Stimulated activated CD8-positive, alpha-beta memory T cell treated with anti-CD3 and anti-CD28 coated beads, Interleukin-4, amount 100 ng/mL, for 1 hour (primary cell): ENCODE data around the gene KRT76.
"Not testable (repeated sequence)": the region's sequence is repeated elsewhere in the genome, so short reads cannot be mapped to it uniquely, and the experiment has no call there.

Source experiments
- DNase-seq, 2 donors: peaks; one replicate each; pipeline ENCODE4 v3.0.0-alpha.2; 2020; ENCODE audit warnings: low read depth in 2 of 2, low spot score in 1 of 2

Gene KRT76

GRCh38 chr12:52797529-52797894 lies 20.4 kb upstream of the KRT76 start:
- no peak for DNase-seq

- no peak for DNase-seq
Measured at GRCh38 chr12:52796839-52797528, 19.8 kb upstream of the KRT76 start.

GRCh38 chr12:52796429-52796794 lies 19.3 kb upstream of the KRT76 start:
- no peak for DNase-seq

GRCh38 chr12:52795694-52796428 lies 18.7 kb upstream of the KRT76 start, which contains the start of gene KRT3:
TSS of gene KRT3 (minus strand) at chr12:52796117. CDS start at chr12:52796042, 75 bp downstream.
- DNase-seq = no peak

GRCh38 chr12:52795332-52795674 lies 18.2 kb upstream of the KRT76 start:
- not testable (repeated sequence) for DNase-seq

GRCh38 chr12:52794479-52795331 lies 17.6 kb upstream of the KRT76 start:
- DNase-seq = no peak

- no peak for DNase-seq
Measured at GRCh38 chr12:52792185-52793029, 15.3 kb upstream of the KRT76 start.

- no peak for DNase-seq
Measured at GRCh38 chr12:52791271-52792184, 14.4 kb upstream of the KRT76 start.

GRCh38 chr12:52790427-52791270 lies 13.5 kb upstream of the KRT76 start:
- DNase-seq = no peak

- no peak for DNase-seq
Measured at GRCh38 chr12:52789637-52790426, 12.7 kb upstream of the KRT76 start.

- no peak for DNase-seq
Measured at GRCh38 chr12:52788876-52789636, 11.9 kb upstream of the KRT76 start.

- DNase-seq = no peak
Measured at GRCh38 chr12:52788192-52788875, 11.2 kb upstream of the KRT76 start.

GRCh38 chr12:52787324-52788191 lies 10.4 kb upstream of the KRT76 start:
- no peak for DNase-seq

- DNase-seq = no peak
Measured at GRCh38 chr12:52784909-52785308, 7.8 kb upstream of the KRT76 start.

- DNase-seq = no peak
Measured at GRCh38 chr12:52783563-52784316, 6.6 kb upstream of the KRT76 start.
